Panc1 (cell line): ENCODE results near the gene CLIC1.

ENCODE experiments used
- POLR2AphosphoS5 ChIP-seq: IDR thresholded peaks from 2 replicates; pipeline ENCODE4 v1.6.1; 2012; ENCODE audit warnings: mild to moderate bottlenecking, low read depth, low read length, moderate library complexity
- REST ChIP-seq, 2 experiments: IDR thresholded peaks; 2 replicates each; pipeline ENCODE4 v1.6.1; 2011 to 2012; ENCODE audit warnings: low read depth in 2 of 2, control low read depth in 1 of 2, low read length in 1 of 2, mild to moderate bottlenecking in 1 of 2, moderate library complexity in 1 of 2; ENCODE audit not compliant: insufficient read depth in 1 of 2
- SIN3A ChIP-seq: IDR thresholded peaks from 2 replicates; pipeline ENCODE4 v1.6.1; 2012; ENCODE audit warnings: low read depth, mild to moderate bottlenecking, low read length, moderate library complexity, borderline replicate concordance; ENCODE audit not compliant: insufficient read depth
- TCF7L2 ChIP-seq: IDR thresholded peaks from 2 replicates; pipeline ENCODE4 v1.6.1; 2011; ENCODE audit warnings: mild to moderate bottlenecking, low read depth, low read length, inconsistent platforms
- TF ChIP-seq, protein P1 (sequence below): fragments of 450-650 bp; IDR thresholded peaks from 2 replicates; pipeline ENCODE4 v1.5.1; 2017; ENCODE audit warnings: mild to moderate bottlenecking

DNA sequence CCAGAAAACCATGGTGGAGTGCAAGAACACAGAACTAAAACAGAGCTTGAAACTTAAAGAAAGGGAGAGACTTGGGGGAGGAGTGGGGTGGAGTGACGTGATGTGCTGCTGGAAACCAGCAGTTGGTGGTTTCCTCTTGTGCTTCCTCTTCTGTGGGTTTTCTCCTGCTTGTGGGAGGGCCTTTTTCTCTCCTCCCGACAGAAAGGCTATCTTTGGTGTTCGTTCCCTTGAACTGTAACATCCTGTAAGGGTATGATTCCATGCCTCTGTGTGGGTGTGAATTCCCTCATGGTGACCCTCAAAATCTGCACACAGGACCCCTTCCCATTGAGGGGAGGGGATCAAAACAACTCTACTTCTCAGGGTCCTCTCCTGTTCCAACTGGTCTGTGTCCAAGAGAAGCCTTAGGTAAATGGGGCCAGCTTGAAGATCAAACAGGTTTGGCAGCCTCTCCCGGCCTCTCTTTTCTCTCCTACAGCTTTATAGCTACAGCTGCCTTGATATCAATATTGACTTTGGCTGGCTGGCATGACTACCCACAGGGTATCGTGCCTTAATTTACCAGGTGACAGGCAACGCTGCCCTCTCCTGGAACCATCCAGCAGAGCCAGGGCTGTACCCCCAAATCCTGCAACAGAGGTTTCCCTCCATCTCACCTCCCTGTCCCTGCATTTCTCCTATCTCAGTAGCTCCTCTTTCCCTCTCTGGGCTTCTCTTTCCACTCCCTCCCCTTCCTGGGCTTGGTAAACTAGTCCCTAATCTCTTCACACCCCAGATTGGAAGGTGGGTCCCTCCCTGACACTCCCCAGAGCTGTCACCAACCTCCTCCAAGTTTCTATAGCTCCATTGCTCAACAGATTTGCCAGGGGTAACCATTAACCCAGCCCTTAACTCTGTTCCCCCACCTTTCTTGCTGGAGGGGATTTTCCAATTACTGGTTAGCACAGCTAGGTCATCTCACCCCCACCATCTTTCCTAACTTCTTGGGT, 2.0 kb upstream of the CLIC1 start:
- TF ChIP-seq, protein P1, sequence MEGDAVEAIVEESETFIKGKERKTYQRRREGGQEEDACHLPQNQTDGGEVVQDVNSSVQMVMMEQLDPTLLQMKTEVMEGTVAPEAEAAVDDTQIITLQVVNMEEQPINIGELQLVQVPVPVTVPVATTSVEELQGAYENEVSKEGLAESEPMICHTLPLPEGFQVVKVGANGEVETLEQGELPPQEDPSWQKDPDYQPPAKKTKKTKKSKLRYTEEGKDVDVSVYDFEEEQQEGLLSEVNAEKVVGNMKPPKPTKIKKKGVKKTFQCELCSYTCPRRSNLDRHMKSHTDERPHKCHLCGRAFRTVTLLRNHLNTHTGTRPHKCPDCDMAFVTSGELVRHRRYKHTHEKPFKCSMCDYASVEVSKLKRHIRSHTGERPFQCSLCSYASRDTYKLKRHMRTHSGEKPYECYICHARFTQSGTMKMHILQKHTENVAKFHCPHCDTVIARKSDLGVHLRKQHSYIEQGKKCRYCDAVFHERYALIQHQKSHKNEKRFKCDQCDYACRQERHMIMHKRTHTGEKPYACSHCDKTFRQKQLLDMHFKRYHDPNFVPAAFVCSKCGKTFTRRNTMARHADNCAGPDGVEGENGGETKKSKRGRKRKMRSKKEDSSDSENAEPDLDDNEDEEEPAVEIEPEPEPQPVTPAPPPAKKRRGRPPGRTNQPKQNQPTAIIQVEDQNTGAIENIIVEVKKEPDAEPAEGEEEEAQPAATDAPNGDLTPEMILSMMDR: no peak
- TF ChIP-seq TCF7L2 (peak; percentile 93), SIN3A (no peak), POLR2AphosphoS5 (0 out of 2 replicates have a peak, but pooled peaks have one; percentile 59), REST (IDR thresholded peaks at IDR 0.05; ENCODE audit: insufficient read depth in 1 of 2, low read depth in 2 of 2, low read length in 1 of 2) (no peak)
